Spleen (tissue), 7 donors: ENCODE measurements around the gene GRIK5.

Experiments used
- POLR2A ChIP-seq, 3 donors: fragments of 450-650 bp; IDR thresholded peaks; one replicate each; pipeline ENCODE4 v1.5.1; 2017; ENCODE audit warnings: antibody characterized with exemption in 3 of 3, mild to moderate bottlenecking in 1 of 3
- POLR2AphosphoS5 ChIP-seq, 3 donors: sonication (generic); formaldehyde crosslinking; IDR thresholded peaks; one replicate each; pipeline ENCODE4 v1.5.1; 2017; ENCODE audit warnings: antibody characterized with exemption in 3 of 3
- TF ChIP-seq, protein P1 (sequence below), 11 experiments: fragments of 200-600 bp in 7 of 11; fragments of 450-650 bp in 4 of 11; sonication (generic) in 4 of 11; IDR thresholded peaks in 8 of 11; conservative IDR thresholded peaks in 3 of 11; 1 replicate in 7 of 11; 2 replicates in 4 of 11; pipeline versions ENCODE4 v1.4.0 to v1.8.0; 2016 to 2021; ENCODE audit warnings: antibody characterized with exemption in 11 of 11, inconsistent platforms in 4 of 11, mild to moderate bottlenecking in 1 of 11
- donor health status: DM: no; HTN: no; CAD: no; lungs with moderate emphysema.
- donor health status: DM: no; HTN: no; CAD: no.
- donor health status: DM: no; HTN: no; CAD: no.

GRCh38 chr19:42068361-42068755, 1.6 kb downstream of the GRIK5 start:
- TF ChIP-seq, protein P1, sequence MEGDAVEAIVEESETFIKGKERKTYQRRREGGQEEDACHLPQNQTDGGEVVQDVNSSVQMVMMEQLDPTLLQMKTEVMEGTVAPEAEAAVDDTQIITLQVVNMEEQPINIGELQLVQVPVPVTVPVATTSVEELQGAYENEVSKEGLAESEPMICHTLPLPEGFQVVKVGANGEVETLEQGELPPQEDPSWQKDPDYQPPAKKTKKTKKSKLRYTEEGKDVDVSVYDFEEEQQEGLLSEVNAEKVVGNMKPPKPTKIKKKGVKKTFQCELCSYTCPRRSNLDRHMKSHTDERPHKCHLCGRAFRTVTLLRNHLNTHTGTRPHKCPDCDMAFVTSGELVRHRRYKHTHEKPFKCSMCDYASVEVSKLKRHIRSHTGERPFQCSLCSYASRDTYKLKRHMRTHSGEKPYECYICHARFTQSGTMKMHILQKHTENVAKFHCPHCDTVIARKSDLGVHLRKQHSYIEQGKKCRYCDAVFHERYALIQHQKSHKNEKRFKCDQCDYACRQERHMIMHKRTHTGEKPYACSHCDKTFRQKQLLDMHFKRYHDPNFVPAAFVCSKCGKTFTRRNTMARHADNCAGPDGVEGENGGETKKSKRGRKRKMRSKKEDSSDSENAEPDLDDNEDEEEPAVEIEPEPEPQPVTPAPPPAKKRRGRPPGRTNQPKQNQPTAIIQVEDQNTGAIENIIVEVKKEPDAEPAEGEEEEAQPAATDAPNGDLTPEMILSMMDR (IDR thresholded peaks at IDR 0.05 in 8 of 11, conservative IDR thresholded peaks at IDR 0.05 in 3 of 11), result no peak
- TF ChIP-seq POLR2A (IDR thresholded peaks at IDR 0.05) (no peak), POLR2AphosphoS5 (IDR thresholded peaks at IDR 0.05) (no peak)
